ENCODE results near the gene FETUB.

FETUB gene

GRCh38 chr3:186620213-186621092 is 19.7 kb upstream of the FETUB start:
- POLR2A ChIA-PET = no interaction called here
- DNase-seq (ENCODE audit: low read depth, low spot score) = no peak
- CTCF ChIA-PET = interaction anchor here (1.1 to 2.2 kb wide), 2 partner anchors 11 to 201 kb away, joined by 3 to 11 read pairs; no protein-coding TSS in a partner anchor
- no peak for TF ChIP-seq CTCF (IDR thresholded peaks at IDR 0.05; ENCODE audit: insufficient read depth, low read length, missing control alignments)
- H3K4me3 ChIP-seq (ENCODE audit: low read depth, low read length) = no peak overlapping the region

- POLR2A ChIA-PET = no interaction called here
- CTCF ChIA-PET = interaction anchor here (1.0 to 6.2 kb wide), 3 partner anchors 7 to 36 kb away, joined by 3 to 57 read pairs (median 3); partner anchors contain the start of gene AHSG
Measured at GRCh38 chr3:186621894-186622650, 18.1 kb upstream of the FETUB start.

GRCh38 chr3:186622651-186623310 is 17.4 kb upstream of the FETUB start:
- DNase-seq (ENCODE audit: low read depth, low spot score) = no peak
- H3K4me3 ChIP-seq (ENCODE audit: low read depth, low read length) = no peak overlapping the region
- no peak for TF ChIP-seq CTCF (IDR thresholded peaks at IDR 0.05; ENCODE audit: insufficient read depth, low read length, missing control alignments)
- ChIA-PET POLR2A (no interaction called here), CTCF (interaction anchor here (1.0 to 6.2 kb wide), 2 partner anchors 7 to 37 kb away, joined by 3 to 57 read pairs; partner anchors contain the start of gene AHSG)

More at GRCh38 chr3:186621894-186622650, 18.1 kb upstream of the FETUB start:
- H3K4me3 ChIP-seq (ENCODE audit: low read depth, low read length) = no peak overlapping the region
- DNase-seq (ENCODE audit: low read depth, low spot score) = no peak
- no peak for TF ChIP-seq CTCF (IDR thresholded peaks at IDR 0.05; ENCODE audit: insufficient read depth, low read length, missing control alignments)

GRCh38 chr3:186624598-186624997 is 15.6 kb upstream of the FETUB start:
- TF ChIP-seq CTCF (IDR thresholded peaks at IDR 0.05; ENCODE audit: insufficient read depth, low read length, missing control alignments) = no peak
- no peak for DNase-seq (ENCODE audit: low read depth, low spot score)
- CTCF ChIA-PET = interaction anchor here (6.2 kb wide), 1 partner anchor 9 kb away, joined by 57 read pairs; the partner anchor contains the start of gene AHSG
- POLR2A ChIA-PET = no interaction called here
- H3K4me3 ChIP-seq (ENCODE audit: low read depth, low read length) = no peak overlapping the region

GRCh38 chr3:186625600-186626042 is 14.6 kb upstream of the FETUB start:
- POLR2A ChIA-PET = no interaction called here

More at GRCh38 chr3:186625600-186626042, 14.6 kb upstream of the FETUB start:
- no peak for TF ChIP-seq CTCF (IDR thresholded peaks at IDR 0.05; ENCODE audit: insufficient read depth, low read length, missing control alignments)
- no peak overlapping the region for H3K4me3 ChIP-seq (ENCODE audit: low read depth, low read length)
- CTCF ChIA-PET = interaction anchor here (6.2 kb wide), 1 partner anchor 10 kb away, joined by 57 read pairs; the partner anchor contains the start of gene AHSG
- no peak for DNase-seq (ENCODE audit: low read depth, low spot score)

Data from AG04449 (cell line).